Activated effector memory CD4-positive, alpha-beta T cell treated with anti-CD3 and anti-CD28 coated beads, Interleukin-2, amount 50 U/mL, for 16 hours (primary cell): ENCODE data around the gene ARHGEF7.

ENCODE experiments used
- DNase-seq: peaks from one replicate; pipeline ENCODE4 v3.0.0-alpha.2; 2020

Gene ARHGEF7

GRCh38 chr13:111282997-111283396 lies 167.9 kb downstream of the ARHGEF7 start:
- no peak for DNase-seq

- no peak for DNase-seq
Observed at GRCh38 chr13:111283457-111283856, 168.3 kb downstream of the ARHGEF7 start.

- DNase-seq = no peak
Observed at GRCh38 chr13:111283991-111284390, 168.9 kb downstream of the ARHGEF7 start.

DNA sequence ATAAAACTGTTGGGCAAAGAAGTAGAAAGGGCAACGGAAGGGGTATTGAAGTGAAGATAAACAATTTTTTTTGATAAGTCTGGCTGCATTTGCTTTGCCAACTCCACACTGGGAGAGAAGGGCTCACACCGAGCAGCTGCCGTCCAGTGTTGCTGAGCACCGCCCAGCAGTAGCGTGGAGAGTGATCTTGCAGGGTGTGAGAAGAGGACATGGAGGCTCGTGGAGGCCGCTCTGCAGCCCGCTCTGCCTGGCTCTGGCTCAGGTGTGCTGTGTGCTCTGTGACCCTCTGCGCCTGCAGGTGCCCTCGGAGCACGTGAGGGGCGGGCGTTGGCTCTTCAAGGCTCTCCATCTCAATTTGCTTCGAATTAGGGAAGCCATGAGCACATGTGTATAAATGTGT lies 169.5 kb downstream of the ARHGEF7 start:
- DNase-seq = no peak

DNA sequence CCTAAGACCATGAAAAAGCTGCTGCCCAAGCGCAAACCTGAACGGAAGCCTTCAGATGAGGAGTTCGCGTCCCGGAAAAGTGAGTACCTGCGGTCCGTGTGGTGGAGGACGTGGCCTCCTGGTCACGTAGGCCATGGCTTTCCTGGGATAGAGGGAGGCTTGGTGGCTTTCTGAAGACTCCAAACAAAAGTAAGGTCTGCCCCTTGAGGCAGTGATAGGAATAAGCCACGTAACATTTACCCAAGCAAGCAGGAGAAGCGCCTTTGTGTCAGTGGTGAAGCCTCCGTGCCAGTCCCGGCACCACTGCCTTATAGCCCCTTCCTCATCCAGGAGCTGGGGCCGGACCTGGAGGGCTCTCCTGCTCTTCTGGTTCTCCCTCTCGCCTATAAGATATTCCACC lies 171.1 kb downstream of the ARHGEF7 start:
- DNase-seq = no peak

DNA sequence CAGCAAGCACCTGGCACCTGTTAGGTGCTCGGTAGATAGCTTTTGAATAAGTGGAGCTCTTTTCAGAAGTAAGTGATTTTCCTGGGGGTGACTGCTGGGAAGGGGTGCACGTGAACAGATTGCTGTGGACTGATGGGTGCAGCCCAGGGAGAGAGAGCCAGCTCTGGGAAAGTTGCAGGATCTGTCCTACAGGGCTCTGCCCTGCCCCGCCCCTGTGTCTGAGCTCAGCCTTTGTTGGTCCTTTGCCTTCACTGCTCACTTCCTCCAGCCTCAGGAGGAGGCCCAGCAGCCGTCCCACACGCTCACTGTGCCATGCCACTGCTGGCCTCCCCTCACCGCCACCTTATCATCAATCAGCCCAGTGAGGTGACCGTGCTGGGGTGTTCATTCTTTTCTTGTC lies 171.6 kb downstream of the ARHGEF7 start:
- DNase-seq = no peak

DNA sequence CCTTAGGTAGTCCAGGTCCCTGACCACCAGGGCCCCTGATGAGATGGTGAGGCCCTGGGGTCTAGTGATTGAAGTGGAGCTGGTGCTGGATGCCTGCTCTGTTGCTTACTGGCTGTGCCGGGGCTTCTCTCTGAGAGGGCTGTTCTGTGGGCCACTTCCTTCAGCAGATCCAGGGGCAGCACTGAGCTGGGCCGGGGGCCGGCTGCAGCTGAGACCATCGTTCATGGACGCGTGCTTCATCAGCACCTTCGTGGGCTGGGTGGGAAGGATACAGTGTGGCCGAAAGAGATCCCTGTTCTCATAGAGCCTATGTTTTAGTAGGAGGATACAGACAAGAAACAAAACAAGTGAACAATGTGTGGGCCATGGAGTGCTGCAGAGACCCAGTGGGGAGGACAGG lies 172.1 kb downstream of the ARHGEF7 start:
- DNase-seq = no peak

DNA sequence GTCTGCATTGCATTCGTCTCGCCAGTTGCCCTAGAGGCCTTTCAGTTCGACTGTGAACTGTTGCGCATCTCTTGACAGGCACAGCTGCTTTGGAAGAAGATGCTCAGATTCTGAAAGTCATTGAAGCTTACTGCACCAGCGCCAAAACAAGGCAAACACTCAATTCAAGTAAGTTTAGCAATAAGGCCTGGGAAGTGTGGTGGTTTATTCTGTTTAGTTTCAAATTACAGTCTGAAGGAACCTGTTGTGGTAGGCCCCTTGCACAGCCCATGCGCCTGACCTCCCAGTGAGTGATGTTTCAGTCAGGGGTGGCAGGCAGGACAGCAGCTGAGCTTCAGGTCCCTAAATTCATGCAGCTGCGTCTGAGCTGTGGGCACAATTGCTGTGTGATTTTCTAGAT lies 173.2 kb downstream of the ARHGEF7 start:
- no peak for DNase-seq

GRCh38 chr13:111289251-111289650 lies 174.1 kb downstream of the ARHGEF7 start:
- DNase-seq = no peak

GRCh38 chr13:111291908-111292307 lies 176.8 kb downstream of the ARHGEF7 start:
- DNase-seq = no peak

DNA sequence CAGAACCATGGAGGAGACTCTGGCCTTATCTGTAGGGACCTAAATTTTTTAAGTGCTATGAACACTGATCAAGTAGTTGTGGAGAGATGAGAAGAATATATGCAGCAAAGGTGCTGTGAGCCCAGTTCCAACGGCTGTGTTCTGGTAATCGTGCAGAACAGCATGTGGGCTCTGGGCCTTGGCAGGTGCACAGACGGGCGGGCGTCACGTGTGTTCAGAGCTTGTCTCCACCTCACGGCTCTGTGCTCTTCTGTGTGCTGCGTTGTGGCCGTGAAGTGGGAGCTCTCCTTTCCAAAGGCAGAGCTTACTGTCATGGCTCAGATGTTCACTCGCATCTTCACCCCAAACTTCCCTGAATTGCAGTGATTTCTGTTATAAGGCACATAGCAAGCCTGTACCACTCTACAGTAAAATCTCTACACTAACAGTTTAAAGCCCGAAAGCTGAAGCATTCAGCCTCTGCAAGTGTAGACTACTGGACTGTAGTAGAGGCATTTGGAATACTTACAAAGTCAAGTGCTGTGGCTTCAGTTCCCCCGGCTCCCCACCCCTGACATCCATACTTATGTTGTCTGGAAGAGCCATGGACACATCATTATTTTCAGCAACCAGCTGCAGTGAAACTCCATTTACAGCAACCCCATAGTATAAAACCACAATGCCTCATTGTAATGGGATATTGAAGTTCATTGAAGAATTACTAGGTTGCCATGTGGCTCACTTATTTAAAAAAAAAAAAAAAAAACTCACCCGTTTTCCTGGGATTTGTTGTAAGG lies 177.8 kb downstream of the ARHGEF7 start:
- no peak for DNase-seq

GRCh38 chr13:111295886-111296285 lies 180.8 kb downstream of the ARHGEF7 start:
- DNase-seq = no peak

DNA sequence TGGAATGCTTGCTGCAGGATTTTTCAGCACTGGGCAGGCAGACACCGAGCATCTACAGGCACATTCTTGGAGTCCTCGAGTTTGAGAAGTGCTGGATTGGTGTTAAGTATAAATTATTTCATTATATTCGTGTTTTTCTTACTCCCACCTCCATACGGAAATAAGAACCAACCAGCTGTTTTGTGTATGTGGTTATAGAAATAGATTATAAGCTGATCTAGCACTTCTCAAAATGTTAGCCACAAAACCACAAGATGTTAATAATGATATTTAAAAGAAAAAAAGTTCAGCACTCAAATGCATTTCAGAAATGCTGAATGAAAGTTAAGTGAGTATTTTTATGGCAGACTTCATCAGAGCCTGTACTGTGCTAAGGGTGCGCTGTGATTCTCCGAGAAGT lies 181.3 kb downstream of the ARHGEF7 start:
- no peak for DNase-seq

DNA sequence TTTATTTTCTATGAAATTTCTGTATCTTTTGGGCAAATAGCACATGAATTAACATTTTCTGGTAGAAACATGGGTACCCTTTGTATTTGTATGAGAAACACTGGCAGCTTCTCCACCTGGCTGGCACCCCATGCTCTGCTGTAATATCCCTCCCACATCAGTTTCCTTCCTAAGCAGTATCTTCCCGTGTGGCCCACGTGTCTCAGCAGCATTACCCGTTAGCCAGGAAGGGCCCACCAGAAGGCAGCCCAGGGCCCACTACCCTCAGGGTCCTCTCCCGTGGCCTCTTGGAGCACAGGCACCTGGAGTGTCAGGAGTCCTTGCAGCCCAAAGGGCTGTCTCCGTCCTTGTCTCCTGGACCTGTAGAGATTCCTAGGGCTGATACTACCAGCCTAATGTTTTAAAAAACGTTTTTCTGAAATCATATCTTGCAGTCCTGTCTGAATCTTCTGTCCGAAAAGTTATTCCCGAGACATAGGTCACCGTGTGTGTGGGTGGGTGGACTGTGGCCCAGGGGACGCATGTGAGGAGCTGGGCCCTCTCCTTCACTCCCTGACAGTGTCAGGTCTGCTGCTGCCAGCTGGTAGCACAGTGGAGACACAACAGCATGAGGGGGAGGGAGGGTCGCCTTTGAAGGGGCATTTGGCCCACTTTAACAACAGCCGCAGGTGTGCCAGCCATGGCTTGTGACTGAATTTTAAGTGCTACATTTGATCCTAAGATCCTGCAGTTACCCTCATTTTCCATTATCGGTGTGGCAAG lies 183.3 kb downstream of the ARHGEF7 start:
- DNase-seq = no peak

- no peak for DNase-seq
Observed at GRCh38 chr13:111302045-111302726, 187.1 kb downstream of the ARHGEF7 start.

DNA sequence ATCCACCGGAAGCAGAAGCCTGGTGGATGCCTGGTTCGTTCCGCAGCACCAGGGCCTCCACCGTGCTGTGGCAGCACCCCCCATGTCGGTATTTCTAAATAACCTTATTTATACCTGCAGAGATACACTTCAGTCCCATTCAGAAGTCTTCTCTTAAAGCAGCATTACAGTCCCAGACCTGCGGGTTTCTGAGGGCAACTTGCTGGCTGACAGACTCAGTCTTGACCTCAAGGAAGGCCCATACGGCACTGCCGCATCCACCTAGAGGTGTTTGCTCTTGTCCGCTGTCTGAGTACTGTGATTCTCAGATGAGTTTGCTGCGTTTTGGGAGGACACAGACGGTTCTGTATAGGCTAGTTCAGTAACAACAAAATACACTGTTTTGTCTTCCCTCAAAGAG lies 188.4 kb downstream of the ARHGEF7 start:
- no peak for DNase-seq

- DNase-seq = no peak
Observed at GRCh38 chr13:111304041-111304544, 189.0 kb downstream of the ARHGEF7 start.

- DNase-seq = no peak
Observed at GRCh38 chr13:111304603-111305289, 189.6 kb downstream of the ARHGEF7 start.

DNA sequence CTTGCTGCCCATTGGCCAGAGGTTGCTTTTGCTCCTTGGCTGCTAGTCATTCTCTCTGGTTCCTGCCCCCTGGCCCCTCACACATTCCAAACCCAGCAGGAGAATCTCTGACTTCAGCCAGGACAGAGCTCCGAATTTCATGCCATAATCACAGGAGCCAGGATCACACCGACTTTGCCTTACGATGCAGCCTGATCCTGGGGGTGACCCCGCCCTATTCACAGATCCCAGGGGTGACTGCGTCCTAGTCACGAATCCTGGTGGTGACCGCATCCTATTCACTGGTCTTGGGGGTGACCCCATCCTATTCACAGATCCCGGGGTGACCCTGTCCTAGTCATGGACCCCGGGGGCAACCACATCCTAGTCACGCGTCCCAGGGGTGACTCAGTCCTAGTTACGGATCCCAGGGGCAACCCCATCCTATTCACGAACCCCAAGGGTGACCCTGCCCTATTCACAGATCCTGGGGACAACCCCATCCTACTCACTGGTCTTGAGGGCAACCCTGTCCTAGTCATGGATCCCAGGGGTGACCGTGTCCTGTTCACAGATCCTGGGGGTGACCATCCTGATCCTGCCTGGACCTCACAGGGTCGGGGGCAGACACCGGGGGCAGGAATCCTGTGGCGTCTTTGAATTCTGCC lies 198.0 kb downstream of the ARHGEF7 start:
- no peak for DNase-seq

DNA sequence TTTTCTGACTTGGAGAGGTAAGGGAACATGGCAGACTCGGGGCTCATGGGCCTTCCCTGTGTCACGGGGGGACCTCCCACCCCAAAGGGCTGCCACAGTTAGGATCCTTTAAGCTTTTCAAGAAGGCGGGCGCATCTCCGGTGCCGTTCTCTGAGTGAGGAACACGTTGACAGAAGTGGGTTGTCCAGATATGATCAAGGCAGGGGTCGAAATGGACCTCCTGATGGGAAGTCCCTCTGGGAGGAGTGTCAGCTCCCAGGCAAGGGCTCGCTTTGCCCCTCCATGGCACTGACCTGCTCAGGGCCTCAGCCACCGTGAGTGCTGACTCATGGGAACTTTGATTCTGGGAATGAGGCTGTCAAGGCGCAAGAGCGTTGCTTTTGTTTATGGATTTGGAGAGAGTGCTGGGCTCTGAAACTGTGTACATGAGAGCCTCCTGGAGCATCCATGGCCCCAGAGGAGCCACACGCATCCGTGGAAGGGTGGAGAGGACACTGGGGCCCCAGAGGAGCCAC lies 198.9 kb downstream of the ARHGEF7 start:
- DNase-seq = no peak

DNA sequence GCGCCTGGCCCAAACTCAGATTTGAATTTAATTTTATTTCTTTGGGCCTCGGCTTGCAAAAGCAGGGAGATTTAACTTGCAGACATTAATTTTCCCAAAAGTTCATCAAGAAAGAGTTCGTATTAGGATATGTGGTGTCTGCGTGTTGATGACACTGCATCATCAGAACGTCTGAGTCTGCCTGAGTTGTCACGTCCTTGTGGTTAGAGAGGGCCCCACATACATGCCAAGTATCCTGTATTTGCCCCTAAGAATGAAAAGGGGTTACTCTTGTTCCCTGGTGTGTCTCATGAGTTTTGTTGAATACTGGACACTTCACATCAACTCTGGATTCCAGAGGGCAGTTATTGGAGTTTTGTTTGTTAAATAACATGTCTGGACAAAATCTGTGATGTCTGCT lies 199.7 kb downstream of the ARHGEF7 start:
- no peak for DNase-seq

DNA sequence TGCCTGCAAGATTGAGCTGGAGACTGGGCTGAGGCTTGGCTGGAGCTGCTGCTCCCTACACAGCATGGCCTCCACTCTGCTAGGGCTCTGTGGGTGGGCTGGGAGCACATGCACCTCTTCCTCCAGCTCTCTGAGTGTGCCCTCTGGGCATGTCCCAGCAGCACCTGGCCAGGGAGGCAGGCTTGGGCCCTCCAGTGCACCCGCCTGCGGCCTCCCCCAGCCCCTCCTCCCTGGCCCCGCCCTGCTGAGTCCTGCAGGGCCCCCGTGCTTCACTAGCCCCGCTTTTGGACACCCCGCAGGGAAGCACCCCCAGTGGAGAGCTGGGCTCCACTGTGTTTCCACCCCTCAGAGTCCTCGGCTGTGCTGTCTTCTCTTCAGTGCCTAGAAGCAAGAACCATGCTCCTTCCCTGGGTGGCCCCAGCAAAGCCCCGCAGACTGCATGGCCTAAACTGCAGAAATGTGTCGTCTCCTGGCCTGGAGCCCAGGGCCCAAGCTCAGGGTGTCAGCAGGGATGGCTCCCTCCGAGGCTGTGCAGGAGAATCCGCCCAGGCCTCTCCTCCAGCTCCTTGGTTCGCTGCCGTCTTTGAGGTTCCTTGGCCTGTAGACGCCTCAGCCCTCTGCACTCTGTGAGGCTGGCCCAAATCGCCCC lies 200.4 kb downstream of the ARHGEF7 start:
- peak; percentile 61 for DNase-seq
